ENCODE data around the gene KRT80.

Gene KRT80

DNA sequence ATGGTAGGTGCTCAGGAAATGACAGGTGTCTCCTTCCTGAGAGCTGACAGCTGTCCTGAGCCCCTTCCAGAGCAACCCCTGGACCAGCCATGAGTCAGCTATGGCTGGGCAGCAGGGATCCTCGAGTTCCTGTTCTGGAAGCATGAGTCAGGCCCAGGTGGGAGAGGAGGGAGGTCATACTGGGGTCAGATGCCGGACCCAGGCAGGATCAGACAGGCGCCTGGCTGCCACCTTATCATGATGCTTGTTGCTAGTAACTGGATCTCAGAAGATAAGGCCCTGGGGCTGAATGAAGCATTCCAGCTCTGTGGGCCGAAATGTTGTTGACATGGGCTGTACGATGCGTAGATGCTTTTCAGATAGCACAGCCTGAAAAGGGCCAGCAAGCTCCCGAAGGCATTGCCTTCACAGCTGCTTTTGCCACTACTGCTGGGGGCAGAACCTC lies 23.8 kb upstream of the KRT80 start:
- H3K36me3 ChIP-seq (ENCODE audit: control insufficient read depth, insufficient read depth, low read length): no peaks in the 10 kb centered on the region
- H3K27ac ChIP-seq: peak overlapping the region; percentile 83
- TF ChIP-seq, protein P1, sequence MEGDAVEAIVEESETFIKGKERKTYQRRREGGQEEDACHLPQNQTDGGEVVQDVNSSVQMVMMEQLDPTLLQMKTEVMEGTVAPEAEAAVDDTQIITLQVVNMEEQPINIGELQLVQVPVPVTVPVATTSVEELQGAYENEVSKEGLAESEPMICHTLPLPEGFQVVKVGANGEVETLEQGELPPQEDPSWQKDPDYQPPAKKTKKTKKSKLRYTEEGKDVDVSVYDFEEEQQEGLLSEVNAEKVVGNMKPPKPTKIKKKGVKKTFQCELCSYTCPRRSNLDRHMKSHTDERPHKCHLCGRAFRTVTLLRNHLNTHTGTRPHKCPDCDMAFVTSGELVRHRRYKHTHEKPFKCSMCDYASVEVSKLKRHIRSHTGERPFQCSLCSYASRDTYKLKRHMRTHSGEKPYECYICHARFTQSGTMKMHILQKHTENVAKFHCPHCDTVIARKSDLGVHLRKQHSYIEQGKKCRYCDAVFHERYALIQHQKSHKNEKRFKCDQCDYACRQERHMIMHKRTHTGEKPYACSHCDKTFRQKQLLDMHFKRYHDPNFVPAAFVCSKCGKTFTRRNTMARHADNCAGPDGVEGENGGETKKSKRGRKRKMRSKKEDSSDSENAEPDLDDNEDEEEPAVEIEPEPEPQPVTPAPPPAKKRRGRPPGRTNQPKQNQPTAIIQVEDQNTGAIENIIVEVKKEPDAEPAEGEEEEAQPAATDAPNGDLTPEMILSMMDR (IDR thresholded peaks at IDR 0.05): no peak
- peak overlapping the region; percentile 51 for H2AFZ ChIP-seq
- H3K4me2 ChIP-seq (ENCODE audit: low read length): peak overlapping the region; percentile 68
- H3K27me3 ChIP-seq (ENCODE audit: control insufficient read depth, insufficient read depth, low read length): no peaks in the 10 kb centered on the region
- no peaks in the 10 kb centered on the region for H3K9me3 ChIP-seq (ENCODE audit: control insufficient read depth, low read length)
- H3K9ac ChIP-seq: no peak overlapping the region
- peaks cover 61% of the 10 kb centered on the region for H3K4me1 ChIP-seq
- no peaks in the 10 kb centered on the region for H3K79me2 ChIP-seq
- H3K4me3 ChIP-seq (ENCODE audit: low read depth, low read length): no peak overlapping the region

- no peak overlapping the region for H3K27ac ChIP-seq
- TF ChIP-seq, protein P1 (IDR thresholded peaks at IDR 0.05): no peak
Measured at GRCh38 chr12:52214421-52214802, 22.6 kb upstream of the KRT80 start.

DNA sequence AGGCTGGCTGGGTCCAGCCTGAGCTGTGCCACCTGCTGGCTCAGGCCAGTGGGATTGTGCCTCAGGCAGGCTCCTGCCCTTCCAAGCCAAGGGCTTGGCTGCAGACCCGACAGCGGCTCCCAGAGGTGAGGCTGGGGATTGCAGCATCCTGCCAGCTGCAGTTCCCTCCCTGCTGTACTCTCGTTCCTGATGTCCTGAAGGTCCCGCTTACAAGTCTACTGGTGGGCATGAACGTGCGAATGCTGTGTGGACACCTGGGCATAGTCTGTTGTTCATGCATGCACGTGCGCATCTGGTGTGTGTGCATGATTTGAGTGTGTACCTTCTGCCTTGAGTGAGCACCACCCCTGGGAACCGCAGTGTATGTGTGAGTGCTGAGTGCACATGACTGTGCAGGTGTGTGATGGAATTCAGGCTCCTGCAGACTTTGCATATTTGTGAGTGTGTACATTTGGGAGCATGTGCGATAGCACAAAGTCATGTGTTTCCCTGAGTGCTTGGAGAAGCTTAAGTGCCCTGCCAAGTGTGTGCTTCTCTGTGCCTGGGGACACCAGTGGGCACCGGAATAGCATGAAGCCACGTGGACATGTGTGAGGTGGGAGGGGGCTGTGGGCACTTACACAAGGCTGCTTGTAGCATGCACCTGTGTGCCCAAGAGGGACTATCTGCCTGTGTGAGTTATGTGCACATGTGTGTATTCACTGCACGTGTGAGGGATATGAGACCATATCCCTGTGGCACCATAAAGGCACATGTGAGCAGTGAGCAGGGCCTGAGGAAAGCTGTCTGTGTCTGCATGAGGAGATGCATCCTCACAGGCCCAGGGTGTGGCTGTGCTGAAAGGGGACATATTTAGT lies 22.0 kb upstream of the KRT80 start:
- Histone ChIP-seq H3K4me2 (ENCODE audit: low read length) (peak overlapping the region; percentile 37), H3K27ac (no peak overlapping the region), H3K36me3 (ENCODE audit: control insufficient read depth, insufficient read depth, low read length) (no peaks in the 10 kb centered on the region), H3K4me1 (peaks cover 44% of the 10 kb centered on the region), H2AFZ (peak overlapping the region; percentile 1), H3K79me2 (no peaks in the 10 kb centered on the region), H3K9me3 (ENCODE audit: control insufficient read depth, low read length) (no peaks in the 10 kb centered on the region), H3K9ac (no peak overlapping the region), H3K27me3 (ENCODE audit: control insufficient read depth, insufficient read depth, low read length) (no peaks in the 10 kb centered on the region), H3K4me3 (ENCODE audit: low read depth, low read length) (no peak overlapping the region)
- TF ChIP-seq, protein P1 (IDR thresholded peaks at IDR 0.05): peak; percentile 100

More at GRCh38 chr12:52214421-52214802, 22.6 kb upstream of the KRT80 start:
- Histone ChIP-seq H3K79me2 (no peaks in the 10 kb centered on the region), H3K4me3 (ENCODE audit: low read depth, low read length) (no peak overlapping the region), H3K4me2 (ENCODE audit: low read length) (no peak overlapping the region), H3K27me3 (ENCODE audit: control insufficient read depth, insufficient read depth, low read length) (no peaks in the 10 kb centered on the region), H3K9me3 (ENCODE audit: control insufficient read depth, low read length) (no peaks in the 10 kb centered on the region), H3K9ac (no peak overlapping the region), H3K36me3 (ENCODE audit: control insufficient read depth, insufficient read depth, low read length) (no peaks in the 10 kb centered on the region), H3K4me1 (peaks cover 51% of the 10 kb centered on the region), H2AFZ (no peak overlapping the region)

DNA sequence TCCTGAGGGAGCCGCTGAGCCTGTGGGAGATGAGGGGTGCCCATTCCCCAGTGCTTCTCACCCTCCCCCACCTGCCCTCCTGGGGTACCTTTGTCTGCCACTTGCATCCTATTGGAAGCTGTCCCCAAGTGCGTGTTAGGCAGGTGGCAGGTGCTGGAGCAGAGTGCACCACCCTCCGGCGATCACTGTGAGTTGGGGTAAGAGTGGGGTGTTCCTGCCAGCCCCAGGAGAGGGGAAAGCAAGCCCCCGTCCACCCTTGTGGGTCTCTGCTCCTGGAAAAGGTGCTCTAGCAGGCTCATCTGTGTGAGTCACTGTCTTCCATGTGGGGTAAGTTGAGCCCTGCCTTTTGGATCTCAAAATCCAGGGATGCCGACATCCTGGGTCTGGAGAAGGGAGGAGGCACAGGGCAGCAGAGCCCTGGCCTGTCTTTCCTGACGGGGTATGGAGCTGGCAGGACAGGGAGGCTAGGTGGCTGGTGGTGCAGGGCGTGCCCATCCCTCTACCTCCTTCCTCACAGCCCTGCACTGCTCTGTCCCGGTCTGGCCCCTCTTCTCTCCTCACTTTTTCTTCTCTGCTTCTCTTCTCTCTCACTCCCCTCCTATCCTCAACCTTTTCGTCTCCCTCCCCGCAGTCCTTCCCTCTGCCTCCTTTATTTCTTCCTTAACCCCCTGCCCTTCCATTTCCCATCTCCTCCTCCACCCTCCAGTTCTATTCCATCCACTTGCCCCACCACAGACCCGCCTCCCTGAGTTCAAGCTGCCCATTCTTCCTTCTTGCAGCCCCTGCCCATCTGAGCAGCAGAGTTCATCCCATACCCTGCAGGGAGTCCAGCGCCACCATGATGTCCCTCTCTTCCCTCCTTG lies 21.1 kb upstream of the KRT80 start:
- Histone ChIP-seq H3K4me3 (ENCODE audit: low read depth, low read length) (no peak overlapping the region), H3K4me2 (ENCODE audit: low read length) (peak overlapping the region; percentile 37), H3K4me1 (peaks cover 41% of the 10 kb centered on the region), H3K27me3 (ENCODE audit: control insufficient read depth, insufficient read depth, low read length) (no peaks in the 10 kb centered on the region), H3K27ac (no peak overlapping the region), H3K79me2 (no peaks in the 10 kb centered on the region), H2AFZ (peak overlapping the region; percentile 1), H3K36me3 (ENCODE audit: control insufficient read depth, insufficient read depth, low read length) (no peaks in the 10 kb centered on the region), H3K9me3 (ENCODE audit: control insufficient read depth, low read length) (no peaks in the 10 kb centered on the region), H3K9ac (no peak overlapping the region)
- TF ChIP-seq, protein P1 (IDR thresholded peaks at IDR 0.05): no peak

All from parathyroid adenoma (tissue), 2 donors.